ENCODE results near the gene CDC42SE2.

- TF ChIP-seq MAX (IDR thresholded peaks at IDR 0.05) (no peak), REST (IDR thresholded peaks at IDR 0.05; ENCODE audit: low read depth) (no peak), CEBPB (IDR thresholded peaks at IDR 0.05) (no peak), EP300 (IDR thresholded peaks at IDR 0.05; ENCODE audit: borderline replicate concordance) (no peak), USF1 (IDR thresholded peaks at IDR 0.05) (no peak), YY1 (IDR thresholded peaks at IDR 0.05; ENCODE audit: low read depth) (no peak)
Observed at GRCh38 chr5:131221008-131221703, 42.7 kb upstream of the CDC42SE2 start.
